Measurements from ENCODE around the gene NR6A1.

NR6A1 gene

DNA sequence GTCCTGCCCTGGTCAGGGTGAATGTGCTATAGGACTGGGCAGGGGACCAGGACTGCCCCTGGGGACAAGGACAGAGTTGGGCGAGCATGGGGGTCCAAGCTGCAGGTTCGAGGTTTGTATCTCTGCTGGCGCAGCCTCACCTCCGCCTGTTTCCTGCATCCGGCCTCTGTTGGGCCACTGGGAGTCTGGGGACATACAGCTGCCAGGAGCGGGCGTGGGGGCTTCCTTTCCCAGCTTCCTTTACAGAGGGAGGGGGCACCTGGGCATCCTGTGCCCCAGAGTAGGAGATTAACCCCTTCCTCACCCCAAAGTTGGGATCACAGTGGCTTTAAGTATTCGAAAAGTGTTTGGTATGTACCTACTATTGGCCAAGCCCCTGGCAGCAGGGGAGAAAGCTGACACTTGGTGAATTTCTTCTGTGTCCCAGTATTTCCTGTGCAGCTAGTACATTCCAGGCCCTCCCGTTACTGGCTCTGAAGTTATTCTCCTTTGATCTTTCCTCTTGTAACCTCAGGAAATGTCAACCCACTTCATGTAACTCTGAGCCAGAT lies 24.8 kb upstream of the NR6A1 start:
- no peak for DNase-seq

DNA sequence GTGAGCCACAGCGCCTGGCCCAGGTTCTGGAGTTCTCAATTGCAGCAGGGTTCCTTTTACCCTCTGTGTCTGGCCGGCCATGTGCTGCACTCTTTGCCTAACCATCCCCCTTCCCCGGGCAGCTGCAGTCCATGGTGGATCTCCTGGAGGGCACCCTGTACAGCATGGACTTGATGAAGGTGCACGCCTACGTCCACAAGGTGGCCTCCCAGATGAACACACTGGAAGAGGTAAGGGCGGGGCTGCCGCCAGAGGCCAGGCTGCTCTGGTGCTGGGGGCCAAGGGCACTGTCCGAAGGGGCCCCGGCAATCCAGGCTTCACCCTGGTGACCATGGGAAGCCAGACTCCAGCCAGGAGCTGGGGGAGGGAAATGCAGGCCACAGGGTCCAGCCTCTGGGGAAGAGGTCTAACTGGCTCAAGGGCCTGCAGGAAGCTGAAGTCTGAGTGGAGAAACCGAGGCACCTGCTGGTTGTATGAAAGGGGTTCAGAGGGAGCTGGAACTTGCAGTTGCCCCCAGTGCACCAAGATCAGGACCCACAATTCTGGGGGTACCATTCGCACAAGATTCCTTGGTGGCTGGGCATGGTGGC lies 23.9 kb upstream of the NR6A1 start:
- peak; percentile 23 for DNase-seq

DNA sequence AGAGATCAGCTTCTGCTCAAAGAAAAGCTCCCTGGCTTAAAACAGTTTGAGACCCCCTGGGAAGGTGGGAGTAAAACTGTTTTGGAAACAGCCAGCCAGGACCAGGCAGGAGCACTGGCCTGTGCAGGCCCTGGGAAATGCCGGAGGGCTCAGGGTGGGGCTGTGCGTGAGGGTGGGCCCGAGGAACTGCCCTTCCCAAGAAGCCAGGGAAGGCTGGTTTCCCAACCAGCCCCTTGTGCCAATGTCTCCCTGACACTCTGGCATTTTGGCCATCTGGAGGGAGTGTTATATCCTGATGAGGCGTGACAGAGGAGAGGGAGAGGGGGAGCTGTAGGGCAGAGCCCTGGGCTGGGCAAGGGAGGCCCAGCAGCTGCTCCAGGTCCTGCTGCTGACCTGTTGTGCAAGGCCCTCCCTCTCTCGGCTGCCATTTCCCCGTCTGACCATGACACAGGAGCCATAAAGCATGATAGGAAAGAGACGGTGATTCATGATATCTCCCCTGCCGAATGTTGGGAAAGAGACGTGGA lies 22.0 kb upstream of the NR6A1 start:
- DNase-seq: no peak

DNA sequence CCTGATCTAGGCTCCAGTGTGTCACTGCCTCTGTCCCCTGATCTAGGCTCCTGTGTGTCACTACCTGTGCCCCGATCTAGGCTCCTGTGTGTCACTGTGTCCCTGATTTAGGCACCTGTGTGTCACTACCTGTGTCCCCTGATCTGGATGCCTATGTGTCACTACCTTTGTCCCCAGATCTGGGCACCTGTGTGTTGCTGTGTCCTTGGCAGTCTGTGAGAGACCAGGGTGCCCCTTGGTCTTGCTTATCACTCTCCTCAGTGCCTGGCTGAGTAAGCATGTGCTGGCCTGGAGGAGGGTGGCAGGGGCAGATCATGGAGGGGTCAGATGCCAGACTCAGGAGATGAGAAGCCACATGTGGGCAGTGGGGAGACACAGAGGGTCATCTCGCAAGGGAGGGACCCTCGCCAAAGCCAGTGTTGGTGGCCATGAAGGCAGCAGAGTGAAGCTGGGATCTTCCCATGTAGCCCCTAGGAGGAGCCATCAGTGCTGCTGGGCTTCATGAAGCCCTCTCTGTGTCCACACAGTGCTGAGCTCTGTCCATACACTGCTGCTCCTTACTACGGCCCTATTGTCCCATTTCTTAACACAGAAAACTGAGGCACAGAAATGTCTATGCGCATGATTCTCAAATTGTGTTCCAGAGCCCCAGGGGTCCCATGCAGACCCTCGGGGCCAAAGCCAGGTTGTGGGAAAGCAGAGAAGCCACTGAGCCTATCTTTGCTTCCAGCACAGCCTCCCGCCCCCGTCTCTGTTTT lies 21.3 kb upstream of the NR6A1 start:
- no peak for DNase-seq

DNA sequence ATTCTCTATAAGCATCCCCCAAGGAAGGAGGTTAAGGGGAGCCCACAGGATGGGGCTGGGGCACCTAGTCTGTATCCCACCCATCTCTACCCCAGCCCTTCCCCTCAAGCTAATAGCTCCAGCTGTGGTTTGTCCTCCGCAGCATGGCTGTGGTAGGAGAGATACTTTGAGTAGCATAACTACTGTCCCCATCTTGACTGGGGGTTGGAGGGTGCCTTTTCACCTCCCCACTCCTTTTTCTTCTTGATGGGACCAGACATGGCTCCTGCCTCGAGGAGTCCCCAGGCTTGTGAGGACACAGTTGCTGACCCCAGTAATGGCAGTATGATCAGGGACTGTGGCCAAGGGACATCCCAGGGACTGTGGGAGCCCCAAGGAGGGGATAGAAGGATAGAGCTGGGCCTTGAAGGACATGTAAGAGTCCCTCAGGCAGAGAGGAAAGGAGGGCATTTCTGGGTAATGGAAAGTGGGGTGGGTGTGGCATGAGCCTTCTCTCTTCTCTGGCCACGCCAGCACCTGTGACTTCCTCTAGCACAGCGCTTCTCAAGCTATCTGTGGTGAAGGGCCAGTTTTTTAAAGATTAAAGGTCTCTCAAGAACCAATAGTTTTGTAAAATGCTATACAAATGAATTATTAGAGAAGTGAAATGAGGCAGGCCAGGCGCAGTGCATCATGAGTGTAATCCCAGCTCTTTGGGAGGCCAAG lies 19.8 kb upstream of the NR6A1 start:
- no peak for DNase-seq

DNA sequence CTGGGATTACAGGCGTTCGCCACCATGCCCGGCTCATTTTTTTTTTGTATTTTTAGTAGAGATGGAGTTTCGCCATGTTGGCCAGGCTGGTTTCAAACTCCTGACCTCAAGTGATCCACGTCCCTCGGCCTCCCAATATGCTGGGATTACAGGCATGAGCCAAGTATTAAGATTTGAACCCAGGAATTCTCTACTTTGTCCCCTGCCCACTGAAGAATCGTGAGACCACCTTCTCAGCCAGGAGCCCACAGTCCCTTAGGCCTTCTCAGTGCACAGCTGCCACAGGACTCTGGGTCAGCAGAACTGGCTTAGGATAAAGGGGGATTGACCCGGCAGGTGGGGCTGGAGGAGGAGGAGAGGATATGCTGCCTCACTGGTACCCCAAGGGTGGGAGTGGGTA lies 19.2 kb upstream of the NR6A1 start:
- no peak for DNase-seq

DNA sequence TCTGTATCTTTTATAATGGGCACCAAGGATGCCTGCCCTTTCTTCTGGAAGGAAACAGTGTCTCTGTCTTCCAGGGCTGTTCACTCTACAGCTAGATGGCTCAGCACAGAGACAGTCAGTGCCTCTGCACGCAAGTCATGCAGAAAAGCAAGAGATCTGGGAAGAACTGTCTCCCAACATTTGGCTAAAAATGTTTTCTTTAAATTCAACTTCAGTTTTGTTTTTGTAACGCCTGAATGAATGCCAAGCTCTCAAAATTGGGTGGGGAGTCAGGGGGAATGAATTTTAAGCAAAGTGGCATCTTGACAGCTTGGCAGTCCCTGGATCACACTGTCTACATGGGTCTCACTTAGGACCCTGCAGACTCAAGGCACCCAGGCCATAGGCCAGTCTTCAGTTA lies 18.4 kb upstream of the NR6A1 start:
- DNase-seq: no peak

DNA sequence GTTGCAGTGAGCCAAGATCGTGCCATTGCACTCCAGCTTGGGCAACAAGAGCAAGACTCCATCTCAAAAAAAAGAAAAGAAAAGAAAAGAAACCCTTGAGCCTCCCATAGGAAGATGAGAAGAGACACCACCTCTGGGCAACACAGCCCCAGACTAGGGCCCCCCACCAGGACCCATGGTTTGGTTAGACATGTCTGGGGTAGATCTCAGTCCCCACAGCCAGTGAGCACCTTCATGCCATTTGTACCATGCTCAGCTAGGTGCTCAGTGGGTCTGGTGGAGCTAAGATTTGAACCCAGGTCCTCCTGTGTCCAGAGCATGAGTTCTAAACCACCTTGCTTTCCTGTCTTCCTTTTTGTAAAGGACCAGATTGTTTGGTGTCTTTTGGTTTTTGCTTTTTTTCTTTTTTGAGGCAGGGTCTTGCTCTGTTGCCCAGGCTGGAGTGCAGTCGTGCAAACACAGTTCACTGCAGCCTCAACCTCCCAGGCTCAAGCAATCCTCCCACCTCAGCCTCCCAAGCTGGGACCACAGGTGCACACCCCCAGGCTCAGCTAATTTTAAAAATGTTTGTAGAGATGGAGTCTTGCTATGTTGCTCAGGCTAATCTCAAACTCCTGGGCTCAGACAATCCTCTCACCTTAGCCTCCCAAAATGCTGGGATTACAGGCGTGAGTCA lies 17.6 kb upstream of the NR6A1 start:
- DNase-seq: no peak

DNA sequence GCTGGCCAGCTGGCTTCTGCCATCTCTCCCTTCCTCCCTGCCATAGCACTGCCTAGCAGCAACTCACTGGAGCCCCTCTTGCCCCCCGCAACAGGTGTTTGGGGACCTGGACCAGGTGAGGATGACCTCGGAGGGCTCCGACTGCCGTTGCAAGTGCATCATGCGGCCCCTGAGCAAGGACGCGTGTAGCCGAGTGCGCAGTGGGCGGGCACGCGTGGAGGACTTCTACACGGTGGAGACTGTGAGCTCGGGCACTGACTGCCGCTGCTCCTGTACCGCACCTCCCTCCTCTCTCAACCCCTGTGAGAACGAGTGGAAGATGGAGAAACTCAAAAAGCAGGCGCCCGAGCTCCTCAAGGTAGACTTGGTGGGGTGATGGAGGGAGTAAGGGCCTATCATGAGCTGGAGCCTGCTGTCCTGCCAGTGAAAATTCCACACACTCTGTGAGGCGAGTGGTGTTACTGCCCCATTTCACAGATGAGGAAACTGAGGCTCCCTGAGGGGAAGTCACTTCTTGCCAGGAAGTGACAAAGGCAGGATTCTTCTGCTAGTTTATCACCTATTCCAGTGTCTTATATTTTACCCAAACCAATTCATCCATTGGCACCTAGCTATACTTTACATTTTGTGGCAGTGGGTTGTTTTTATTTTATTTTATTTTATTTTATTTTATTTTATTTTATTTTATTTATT lies 15.9 kb upstream of the NR6A1 start:
- no peak for DNase-seq

DNA sequence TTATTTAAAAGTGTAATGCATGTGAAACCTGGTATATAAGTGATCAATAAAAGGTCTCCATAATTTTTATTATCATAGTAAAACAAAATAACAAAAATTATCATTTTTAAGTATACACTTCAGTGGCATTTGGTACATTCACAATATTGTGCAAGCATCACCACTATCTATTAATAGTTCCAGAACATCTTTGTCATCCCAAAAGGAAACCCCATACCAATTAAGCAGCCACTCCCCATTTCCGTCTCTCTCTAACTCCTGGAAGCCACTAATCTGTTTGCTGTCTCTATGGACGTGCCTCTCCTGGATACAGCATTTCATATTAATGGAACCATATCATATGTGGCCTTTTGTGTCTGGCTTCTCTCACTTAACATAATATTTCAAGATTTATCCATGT lies 13.4 kb upstream of the NR6A1 start:
- DNase-seq: no peak

DNA sequence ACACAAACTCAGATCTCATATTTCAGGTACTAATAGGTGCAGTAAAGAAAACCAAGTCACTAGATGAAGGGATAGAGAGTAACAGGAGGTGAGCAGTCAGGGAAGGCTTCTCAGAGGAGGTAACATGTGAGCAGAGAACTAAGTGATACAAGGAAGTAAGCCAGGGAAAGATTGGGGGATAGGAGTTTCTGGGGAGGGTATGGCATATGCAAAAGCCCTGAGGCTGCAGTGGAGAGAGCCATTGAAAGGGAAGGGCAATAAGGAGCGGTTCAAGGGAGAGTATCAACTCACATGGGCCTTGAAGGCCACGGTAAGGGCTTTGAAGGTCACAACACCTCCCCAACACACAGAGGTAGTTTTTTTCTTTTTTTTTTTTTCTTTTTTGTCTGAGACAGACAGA lies 12.7 kb upstream of the NR6A1 start:
- no peak for DNase-seq

DNA sequence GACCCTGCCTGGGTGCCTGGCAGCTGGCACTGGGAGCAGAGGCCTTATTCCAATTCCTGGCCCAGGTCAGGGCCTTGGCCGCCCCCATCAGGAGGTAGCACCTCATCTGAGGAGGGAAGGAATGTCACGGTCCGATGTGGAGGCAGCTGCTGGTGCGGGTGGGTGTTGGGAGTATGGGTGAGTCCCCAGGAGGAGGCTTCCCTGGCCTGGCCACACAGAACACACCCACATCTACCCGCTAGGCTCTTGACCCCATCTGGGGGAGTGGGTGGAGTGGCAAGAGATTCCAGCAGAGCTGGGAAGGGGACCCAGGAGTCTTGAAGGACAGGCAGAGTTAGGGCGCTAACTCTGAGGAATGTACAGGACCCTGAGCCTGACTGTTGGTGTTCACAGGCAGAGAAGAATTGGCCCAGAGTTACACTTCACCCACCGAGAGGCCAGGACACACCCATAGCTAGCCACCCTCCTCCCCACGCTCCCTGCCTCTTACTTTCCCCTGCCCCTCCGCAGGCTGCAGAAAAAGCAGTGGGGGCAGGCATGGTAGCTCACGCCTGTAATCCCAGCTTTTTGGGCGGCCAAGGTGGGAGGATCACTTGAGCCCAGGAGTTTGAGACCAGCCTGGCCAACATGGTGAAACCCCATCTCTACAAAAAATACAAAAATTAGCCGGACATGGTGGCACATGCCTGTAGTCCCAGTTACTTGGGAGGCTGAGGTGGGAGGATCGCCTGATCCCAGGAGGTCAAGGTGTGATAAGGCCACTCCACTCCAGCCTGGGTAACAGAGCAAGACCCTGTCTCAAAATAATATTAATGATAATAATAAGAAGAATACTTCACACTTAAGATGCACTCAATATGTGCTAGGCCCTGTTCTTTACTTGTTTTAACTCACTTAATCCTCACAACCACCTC lies 11.8 kb upstream of the NR6A1 start:
- no peak for DNase-seq

DNA sequence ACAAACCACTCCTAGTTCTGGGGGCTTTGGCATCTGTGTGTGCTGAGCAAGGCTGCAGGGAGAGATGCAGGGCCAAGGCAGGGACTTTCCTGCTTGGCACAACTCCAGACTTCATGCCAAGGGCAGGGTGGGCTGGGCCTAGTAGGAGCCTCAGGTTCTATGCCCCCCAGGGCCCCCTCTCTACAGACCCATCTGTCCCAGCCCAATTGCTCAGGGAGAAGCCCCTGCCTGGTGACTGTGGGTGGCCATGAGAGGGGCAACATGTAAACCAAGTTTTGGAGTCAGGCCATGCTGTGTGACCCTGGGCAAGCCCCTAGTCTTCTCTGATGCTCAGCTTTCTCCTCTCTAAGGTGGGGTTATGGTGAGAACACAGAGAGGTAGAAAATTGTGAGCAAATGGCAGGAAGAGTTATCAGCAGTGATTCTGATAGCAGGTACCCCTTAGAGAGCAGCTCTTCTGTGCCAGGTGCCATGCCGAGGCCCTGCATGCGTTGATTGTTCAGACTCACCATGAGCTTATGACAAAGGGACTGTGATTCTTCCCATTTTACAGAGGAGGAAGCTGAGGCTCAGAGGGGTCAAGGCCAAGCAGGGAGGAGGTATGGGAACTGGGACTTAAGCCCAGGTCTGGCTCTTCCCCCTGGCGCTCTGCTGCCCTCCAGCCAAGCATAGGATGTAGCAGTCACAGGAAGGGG lies 11.0 kb upstream of the NR6A1 start:
- no peak for DNase-seq

DNA sequence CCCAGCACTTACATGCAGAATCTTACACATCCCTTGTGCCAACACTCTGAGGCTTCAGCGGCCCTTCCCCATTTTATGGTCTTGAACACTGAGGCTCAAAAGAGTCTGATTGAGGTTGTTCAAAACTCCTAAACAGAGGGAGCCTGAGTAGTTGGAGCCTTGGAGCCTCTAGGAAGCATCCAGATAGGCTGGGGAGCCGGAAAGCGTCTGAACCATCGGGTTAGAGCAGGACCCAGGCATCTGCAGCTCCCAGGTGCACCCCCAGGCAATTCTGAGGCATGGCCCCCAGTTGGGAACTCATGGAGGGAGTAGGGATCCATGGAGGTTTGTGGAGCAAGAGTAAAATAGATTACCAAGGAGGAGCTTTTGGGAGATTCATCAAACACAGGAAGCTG lies 9.6 kb upstream of the NR6A1 start:
- DNase-seq: no peak

DNA sequence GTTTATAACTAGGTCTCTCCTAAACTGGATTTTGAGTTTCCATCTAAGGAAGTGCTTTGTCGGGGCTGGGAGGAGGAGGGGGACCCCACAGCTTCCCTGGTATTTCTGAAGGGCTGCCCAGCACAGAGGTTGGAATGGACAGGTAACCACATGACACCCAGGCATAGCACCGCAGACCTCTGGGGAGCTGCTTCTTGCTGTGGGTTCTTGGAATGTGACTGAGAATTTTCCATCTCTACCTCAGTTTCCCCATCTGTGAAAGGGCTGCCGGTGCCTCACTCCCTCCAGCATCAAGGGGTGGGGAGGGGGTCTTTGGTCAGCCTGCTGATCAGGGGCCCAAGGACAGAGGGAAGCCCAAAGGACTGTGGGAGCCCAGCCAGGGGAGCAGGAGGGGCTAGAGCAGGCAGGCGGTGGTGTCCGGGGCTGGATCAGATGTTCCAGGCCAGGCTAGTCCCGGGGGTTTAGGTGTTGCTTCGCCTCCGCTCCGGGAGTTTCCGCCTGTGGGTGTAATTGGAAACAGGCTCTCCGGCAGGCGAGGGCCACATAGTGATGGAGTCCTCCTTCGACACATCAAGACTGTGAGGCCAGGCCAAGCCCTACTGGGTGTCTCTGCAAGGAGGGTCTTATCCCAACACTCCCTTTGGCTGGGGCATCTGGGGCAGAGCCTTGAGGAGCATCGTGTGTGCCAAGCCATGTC lies 9.1 kb upstream of the NR6A1 start:
- no peak for DNase-seq

DNA sequence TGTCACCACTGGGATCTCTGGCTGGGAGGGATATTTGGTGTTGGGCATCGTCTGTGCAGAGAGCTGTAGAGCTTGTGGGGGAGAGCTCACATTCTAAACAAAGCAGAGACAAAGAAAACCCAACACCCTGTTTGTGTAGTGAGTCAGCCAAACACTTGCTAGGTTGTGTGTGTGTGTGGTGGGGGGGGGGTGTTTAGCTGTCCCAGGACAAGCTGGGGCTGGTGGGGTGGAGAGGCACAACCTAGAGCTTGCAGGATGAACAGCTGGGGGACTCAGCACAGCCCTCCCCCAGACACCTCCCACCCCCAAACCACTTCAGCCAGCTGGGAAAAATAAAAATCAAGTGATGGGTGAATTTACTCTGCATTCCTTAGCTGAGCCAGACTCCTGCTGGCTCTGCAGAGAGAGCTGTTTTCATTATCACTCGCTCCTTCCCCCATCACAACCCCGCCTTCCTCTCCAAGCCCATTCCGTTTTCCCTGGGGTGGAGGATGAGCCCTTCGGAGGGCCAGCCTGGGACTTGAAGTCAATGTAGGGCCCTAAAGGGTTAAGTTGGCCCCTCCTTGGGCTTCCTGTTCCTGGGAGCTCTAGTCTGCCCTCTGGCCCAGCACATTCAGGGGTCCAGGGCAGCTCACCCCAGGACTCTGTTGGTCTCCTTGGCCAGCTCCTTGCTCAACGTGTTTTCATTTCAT lies 8.4 kb upstream of the NR6A1 start:
- no peak for DNase-seq

DNA sequence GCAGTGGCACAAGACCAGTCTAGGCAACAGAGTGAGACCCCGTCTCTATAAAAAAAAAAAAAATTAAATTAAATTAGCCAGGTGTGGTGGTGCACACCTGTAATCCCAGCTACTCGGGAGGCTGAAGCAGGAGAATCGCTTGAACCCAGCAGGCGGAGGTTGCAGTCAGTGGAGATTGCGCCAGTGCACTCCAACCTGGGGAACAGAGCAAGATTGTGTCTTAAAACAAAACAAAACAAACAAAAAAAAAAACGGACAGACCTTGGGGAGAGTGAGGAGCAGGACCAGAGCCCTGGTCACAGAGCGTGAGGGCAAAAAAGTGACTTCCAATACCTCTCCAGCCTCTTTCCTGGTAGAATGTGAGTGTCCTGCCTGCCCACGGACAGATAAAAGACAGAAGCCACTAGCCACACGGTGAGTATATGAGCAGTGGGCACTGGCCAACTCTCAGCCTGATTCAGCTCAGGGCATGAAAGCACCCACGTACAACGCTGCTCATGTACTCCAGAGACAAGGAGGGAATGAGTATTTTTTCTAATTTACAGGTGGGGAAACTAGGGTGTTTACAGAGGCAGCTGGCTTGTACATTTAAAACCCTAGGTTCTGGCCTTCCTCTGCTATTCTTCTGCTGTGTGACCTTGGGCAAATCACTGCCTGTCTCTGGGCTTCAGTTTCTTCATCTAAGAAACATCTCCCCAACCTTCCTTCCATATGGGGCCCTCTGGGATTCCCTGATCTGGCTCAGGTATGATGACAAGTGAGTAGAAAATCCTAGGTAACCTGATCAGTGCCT lies 7.7 kb upstream of the NR6A1 start:
- no peak for DNase-seq

DNA sequence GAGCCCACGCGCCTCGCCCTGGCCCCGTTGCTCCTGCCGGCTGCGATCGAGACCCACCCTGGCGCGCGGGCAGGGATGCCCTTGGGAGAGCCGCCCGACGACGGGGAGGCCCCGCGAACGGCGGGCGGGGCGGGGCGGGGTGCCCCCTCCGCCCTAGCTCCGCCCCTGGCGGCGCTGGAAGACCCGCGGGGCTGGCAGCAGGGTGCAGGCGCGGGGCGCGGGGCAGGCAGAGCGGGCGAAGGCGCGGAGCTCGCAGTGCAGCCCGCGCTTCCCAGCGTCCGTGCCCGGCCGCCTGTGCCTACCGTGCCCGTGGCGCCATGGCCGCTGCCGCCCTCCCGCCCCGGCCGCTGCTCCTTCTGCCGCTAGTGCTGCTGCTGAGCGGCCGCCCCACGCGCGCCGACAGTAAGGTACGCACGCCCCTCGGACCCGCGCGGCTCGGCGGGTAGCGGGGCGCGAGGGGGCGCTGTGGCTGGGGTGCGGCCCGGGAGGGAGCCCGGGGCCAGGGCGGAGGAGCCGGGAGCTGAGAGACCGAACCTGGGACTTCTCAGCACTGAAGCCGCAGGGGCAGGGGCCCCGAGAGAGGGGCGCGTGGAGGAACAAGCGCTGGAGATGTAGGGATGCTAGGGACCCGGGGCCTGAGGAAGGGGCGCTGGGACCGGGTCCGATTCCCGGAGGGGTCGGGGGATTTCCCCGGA lies 6.0 kb upstream of the NR6A1 start, which contains the start of gene OLFML2A:
OLFML2A (plus strand) TSS at position 180 of the 695 bp plus-strand sequence; CDS start at position 318, 138 bp downstream.
- DNase-seq: peak; percentile 27
